ENCODE measurements around the gene RAPGEF4.

The RAPGEF4 gene

DNA sequence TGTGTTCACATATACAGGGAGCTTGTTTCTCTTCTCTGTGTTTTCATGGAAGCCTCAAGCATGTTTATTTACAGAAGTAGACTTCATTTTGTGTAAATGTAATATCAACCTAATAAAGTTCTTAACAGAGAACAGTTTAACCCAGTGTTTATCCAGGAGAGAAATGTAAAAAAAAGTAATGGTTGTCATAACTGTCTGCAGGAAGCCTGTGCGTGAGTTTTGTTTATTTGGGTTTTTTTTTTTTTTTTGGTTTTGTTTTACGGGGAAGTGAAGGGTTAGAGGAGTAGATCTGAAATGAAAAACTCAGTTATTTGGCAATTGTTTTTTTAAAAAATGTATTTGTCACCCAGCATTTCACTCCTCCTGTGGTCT lies 124.7 kb downstream of the RAPGEF4 start:
- no peaks in the 10 kb centered on the region for H3K36me3 ChIP-seq (replicated peaks in 1 of 2; ENCODE audit: control insufficient read depth in 2 of 2, insufficient read depth in 2 of 2, low read length in 2 of 2)
- no peak overlapping the region for H2AFZ ChIP-seq (ENCODE audit: low read length)
- no peaks in the 10 kb centered on the region for H3K4me1 ChIP-seq (ENCODE audit: control insufficient read depth in 2 of 2, insufficient read depth in 1 of 2, low read depth in 1 of 2, low read length in 2 of 2)
- H3K27ac ChIP-seq (replicated peaks; ENCODE audit: low read length): no peak overlapping the region
- 100% methylated on average over 1 of the region's 2 CpGs; no CpG with 5 or more reads in 1 of the 2 donors for WGBS, 2 donors (ENCODE audit: extremely low coverage in 2 of 2, insufficient read length in 2 of 2, insufficient replicate concordance in 1 of 2)
- H4K8ac ChIP-seq (ENCODE audit: low read depth, low read length): no peak overlapping the region
- no peak overlapping the region for H3K4me3 ChIP-seq (ENCODE audit: low read length in 2 of 2)
- no peak overlapping the region for H3K18ac ChIP-seq (ENCODE audit: low read length)
- H3K9me3 ChIP-seq (replicated peaks in 1 of 2; ENCODE audit: control insufficient read depth in 2 of 2, insufficient read depth in 1 of 2, low read depth in 1 of 2, low read length in 2 of 2): no peaks in the 10 kb centered on the region
- no peak for DNase-seq (ENCODE audit: low spot score)
- H2BK120ac ChIP-seq (ENCODE audit: low read depth, low read length): no peak overlapping the region
- no peak overlapping the region for H2BK12ac ChIP-seq (ENCODE audit: low read length)
- H2BK15ac ChIP-seq (ENCODE audit: low read length): no peak overlapping the region
- H2BK5ac ChIP-seq (ENCODE audit: low read length): no peak overlapping the region
- H4K91ac ChIP-seq (ENCODE audit: low read depth, low read length, poor library complexity): no peak overlapping the region
- no peak overlapping the region for H3K4me2 ChIP-seq (ENCODE audit: insufficient read depth, low read length, poor library complexity, severe bottlenecking)
- H3K9ac ChIP-seq (ENCODE audit: low read depth, low read length, poor library complexity): no peak overlapping the region
- H2AK5ac ChIP-seq (ENCODE audit: low read depth, low read length): no peak overlapping the region
- H3K14ac ChIP-seq (ENCODE audit: low read length): no peak overlapping the region
- H3K4ac ChIP-seq (ENCODE audit: low read length): no peak overlapping the region
- H3K23ac ChIP-seq (ENCODE audit: low read depth, low read length, poor library complexity): no peak overlapping the region
- H3K27me3 ChIP-seq (ENCODE audit: control insufficient read depth in 3 of 3, insufficient read depth in 3 of 3, low read depth in 1 of 3, low read length in 3 of 3): no peaks in the 10 kb centered on the region
- H3K79me1 ChIP-seq (ENCODE audit: low read depth, low read length): no peaks in the 10 kb centered on the region

DNA sequence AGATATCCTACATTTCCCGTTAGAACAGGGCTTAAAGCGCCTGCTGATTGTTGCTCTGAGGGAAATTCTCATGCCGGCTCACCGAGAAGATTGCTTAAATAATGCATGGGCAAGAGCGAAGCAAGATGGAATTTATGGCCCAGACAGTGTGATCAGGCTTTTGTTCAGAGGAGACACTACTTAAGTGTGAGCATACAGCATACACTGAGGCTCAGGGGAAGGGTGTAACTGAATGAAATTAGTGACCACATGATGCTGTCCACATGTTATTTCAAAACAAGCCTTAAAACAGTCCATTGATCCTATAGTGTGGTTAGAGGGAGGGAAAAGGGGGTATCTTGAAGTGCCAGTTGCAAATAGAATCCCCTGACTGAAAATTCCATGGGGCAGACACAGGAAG lies 125.5 kb downstream of the RAPGEF4 start:
- H3K27me3 ChIP-seq (ENCODE audit: control insufficient read depth in 3 of 3, insufficient read depth in 3 of 3, low read depth in 1 of 3, low read length in 3 of 3): no peaks in the 10 kb centered on the region
- H3K14ac ChIP-seq (ENCODE audit: low read length): no peak overlapping the region
- H3K4me2 ChIP-seq (ENCODE audit: insufficient read depth, low read length, poor library complexity, severe bottlenecking): no peak overlapping the region
- no peaks in the 10 kb centered on the region for H3K79me1 ChIP-seq (ENCODE audit: low read depth, low read length)
- no peak overlapping the region for H4K8ac ChIP-seq (ENCODE audit: low read depth, low read length)
- no peak overlapping the region for H3K9ac ChIP-seq (ENCODE audit: low read depth, low read length, poor library complexity)
- no peak overlapping the region for H3K23ac ChIP-seq (ENCODE audit: low read depth, low read length, poor library complexity)
- no peak overlapping the region for H3K18ac ChIP-seq (ENCODE audit: low read length)
- no peak overlapping the region for H3K4ac ChIP-seq (ENCODE audit: low read length)
- no peak overlapping the region for H3K27ac ChIP-seq (replicated peaks; ENCODE audit: low read length)
- no peak for DNase-seq (ENCODE audit: low spot score)
- no peak overlapping the region for H2BK5ac ChIP-seq (ENCODE audit: low read length)
- H2BK120ac ChIP-seq (ENCODE audit: low read depth, low read length): no peak overlapping the region
- H2AK5ac ChIP-seq (ENCODE audit: low read depth, low read length): no peak overlapping the region
- no peak overlapping the region for H2AFZ ChIP-seq (ENCODE audit: low read length)
- no peak overlapping the region for H2BK12ac ChIP-seq (ENCODE audit: low read length)
- no CpG with 5 or more reads among the region's 5 CpGs for WGBS, 2 donors (ENCODE audit: extremely low coverage in 2 of 2, insufficient read length in 2 of 2, insufficient replicate concordance in 1 of 2)
- no peak overlapping the region for H2BK15ac ChIP-seq (ENCODE audit: low read length)
- no peak overlapping the region for H4K91ac ChIP-seq (ENCODE audit: low read depth, low read length, poor library complexity)
- H3K36me3 ChIP-seq (replicated peaks in 1 of 2; ENCODE audit: control insufficient read depth in 2 of 2, insufficient read depth in 2 of 2, low read length in 2 of 2): no peaks in the 10 kb centered on the region
- H3K9me3 ChIP-seq (replicated peaks in 1 of 2; ENCODE audit: control insufficient read depth in 2 of 2, insufficient read depth in 1 of 2, low read depth in 1 of 2, low read length in 2 of 2): no peaks in the 10 kb centered on the region
- no peak overlapping the region for H3K4me3 ChIP-seq (ENCODE audit: low read length in 2 of 2)
- H3K4me1 ChIP-seq (ENCODE audit: control insufficient read depth in 2 of 2, insufficient read depth in 1 of 2, low read depth in 1 of 2, low read length in 2 of 2): no peaks in the 10 kb centered on the region

DNA sequence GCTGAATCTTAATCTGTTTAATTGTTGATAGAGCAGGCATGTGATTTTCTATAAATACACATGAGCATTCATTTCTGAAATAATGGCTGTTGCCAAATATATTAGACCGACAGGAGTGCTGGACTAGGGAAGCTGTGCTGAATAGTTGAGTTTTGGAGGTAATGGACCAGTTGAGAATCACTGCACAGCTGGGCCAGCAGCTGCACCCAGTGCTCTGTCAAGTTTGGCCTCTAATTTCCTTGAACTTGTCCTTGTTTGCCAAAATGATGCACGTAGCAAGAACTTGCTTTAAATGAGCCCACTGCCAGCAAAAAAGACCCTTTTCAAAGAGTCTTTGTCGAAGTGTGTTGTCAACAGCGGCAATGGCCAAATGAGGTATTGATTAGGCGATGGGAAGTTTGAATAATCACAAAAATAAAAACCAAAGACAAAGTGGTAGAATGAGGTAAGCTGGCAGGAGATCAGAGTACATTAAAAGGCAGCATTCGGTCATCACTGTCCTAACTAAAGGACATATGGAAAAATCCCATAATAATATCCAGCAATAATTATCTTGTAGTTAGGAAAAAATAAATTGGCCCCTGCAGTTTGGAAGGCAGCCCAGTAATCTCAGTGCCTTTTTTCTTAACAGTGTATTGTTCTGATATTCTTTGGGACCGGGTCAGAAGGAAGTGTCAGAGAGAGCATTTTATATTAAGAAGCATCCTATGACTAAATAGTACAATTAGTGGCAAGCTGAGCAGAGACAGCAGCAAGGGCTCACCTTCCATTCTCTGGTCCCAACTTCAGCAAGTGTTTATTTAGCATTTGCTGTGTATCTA lies 126.2 kb downstream of the RAPGEF4 start:
- H3K4me3 ChIP-seq (ENCODE audit: low read length in 2 of 2): no peak overlapping the region
- no peaks in the 10 kb centered on the region for H3K9me3 ChIP-seq (replicated peaks in 1 of 2; ENCODE audit: control insufficient read depth in 2 of 2, insufficient read depth in 1 of 2, low read depth in 1 of 2, low read length in 2 of 2)
- H3K4me1 ChIP-seq (ENCODE audit: control insufficient read depth in 2 of 2, insufficient read depth in 1 of 2, low read depth in 1 of 2, low read length in 2 of 2): no peaks in the 10 kb centered on the region
- no peak overlapping the region for H3K18ac ChIP-seq (ENCODE audit: low read length)
- H3K79me1 ChIP-seq (ENCODE audit: low read depth, low read length): no peaks in the 10 kb centered on the region
- H2AK5ac ChIP-seq (ENCODE audit: low read depth, low read length): no peak overlapping the region
- H2BK5ac ChIP-seq (ENCODE audit: low read length): no peak overlapping the region
- H3K9ac ChIP-seq (ENCODE audit: low read depth, low read length, poor library complexity): no peak overlapping the region
- H3K14ac ChIP-seq (ENCODE audit: low read length): no peak overlapping the region
- no peak overlapping the region for H3K4me2 ChIP-seq (ENCODE audit: insufficient read depth, low read length, poor library complexity, severe bottlenecking)
- H3K36me3 ChIP-seq (replicated peaks in 1 of 2; ENCODE audit: control insufficient read depth in 2 of 2, insufficient read depth in 2 of 2, low read length in 2 of 2): no peaks in the 10 kb centered on the region
- H4K8ac ChIP-seq (ENCODE audit: low read depth, low read length): no peak overlapping the region
- H4K91ac ChIP-seq (ENCODE audit: low read depth, low read length, poor library complexity): no peak overlapping the region
- H3K23ac ChIP-seq (ENCODE audit: low read depth, low read length, poor library complexity): no peak overlapping the region
- DNase-seq (ENCODE audit: low spot score): no peak
- no peak overlapping the region for H2BK15ac ChIP-seq (ENCODE audit: low read length)
- H3K27ac ChIP-seq (replicated peaks; ENCODE audit: low read length): no peak overlapping the region
- H2BK120ac ChIP-seq (ENCODE audit: low read depth, low read length): no peak overlapping the region
- no peaks in the 10 kb centered on the region for H3K27me3 ChIP-seq (ENCODE audit: control insufficient read depth in 3 of 3, insufficient read depth in 3 of 3, low read depth in 1 of 3, low read length in 3 of 3)
- WGBS, 2 donors (ENCODE audit: extremely low coverage in 2 of 2, insufficient read length in 2 of 2, insufficient replicate concordance in 1 of 2): no CpG with 5 or more reads among the region's 7 CpGs
- no peak overlapping the region for H2BK12ac ChIP-seq (ENCODE audit: low read length)
- no peak overlapping the region for H2AFZ ChIP-seq (ENCODE audit: low read length)
- H3K4ac ChIP-seq (ENCODE audit: low read length): no peak overlapping the region

DNA sequence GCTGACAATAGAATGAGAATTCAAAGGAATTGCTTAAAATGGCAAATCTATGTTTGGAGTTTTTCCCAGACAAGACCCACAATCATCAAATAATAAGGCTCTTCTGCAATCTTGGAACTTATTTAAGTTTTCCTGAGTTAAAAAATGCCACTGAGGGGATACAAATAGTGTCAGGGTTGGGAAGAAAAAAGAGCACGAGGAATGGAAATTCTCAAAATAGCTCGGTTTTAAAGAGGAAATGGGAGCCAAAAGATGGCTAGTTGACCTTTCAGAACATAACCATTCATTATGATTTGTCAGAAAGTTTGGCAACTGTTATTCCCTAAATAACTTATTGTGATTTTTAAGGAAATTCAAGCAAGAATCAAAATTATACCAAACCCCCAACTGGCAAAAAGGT lies 127.7 kb downstream of the RAPGEF4 start:
- Histone ChIP-seq H3K27ac (replicated peaks; ENCODE audit: low read length) (no peak overlapping the region), H4K91ac (ENCODE audit: low read depth, low read length, poor library complexity) (no peak overlapping the region), H2BK12ac (ENCODE audit: low read length) (no peak overlapping the region), H3K23ac (ENCODE audit: low read depth, low read length, poor library complexity) (no peak overlapping the region), H2AK5ac (ENCODE audit: low read depth, low read length) (no peak overlapping the region), H3K79me1 (ENCODE audit: low read depth, low read length) (no peaks in the 10 kb centered on the region), H4K8ac (ENCODE audit: low read depth, low read length) (no peak overlapping the region), H3K4me2 (ENCODE audit: insufficient read depth, low read length, poor library complexity, severe bottlenecking) (no peak overlapping the region), H3K4me1 (ENCODE audit: control insufficient read depth in 2 of 2, insufficient read depth in 1 of 2, low read depth in 1 of 2, low read length in 2 of 2) (no peaks in the 10 kb centered on the region), H3K36me3 (replicated peaks in 1 of 2; ENCODE audit: control insufficient read depth in 2 of 2, insufficient read depth in 2 of 2, low read length in 2 of 2) (no peaks in the 10 kb centered on the region), H3K18ac (ENCODE audit: low read length) (no peak overlapping the region), H3K9me3 (replicated peaks in 1 of 2; ENCODE audit: control insufficient read depth in 2 of 2, insufficient read depth in 1 of 2, low read depth in 1 of 2, low read length in 2 of 2) (no peaks in the 10 kb centered on the region), H3K14ac (ENCODE audit: low read length) (no peak overlapping the region), H3K4ac (ENCODE audit: low read length) (no peak overlapping the region), H2BK15ac (ENCODE audit: low read length) (no peak overlapping the region), H3K27me3 (ENCODE audit: control insufficient read depth in 3 of 3, insufficient read depth in 3 of 3, low read depth in 1 of 3, low read length in 3 of 3) (no peaks in the 10 kb centered on the region), H3K4me3 (ENCODE audit: low read length in 2 of 2) (no peak overlapping the region), H3K9ac (ENCODE audit: low read depth, low read length, poor library complexity) (no peak overlapping the region), H2BK120ac (ENCODE audit: low read depth, low read length) (no peak overlapping the region), H2AFZ (ENCODE audit: low read length) (no peak overlapping the region), H2BK5ac (ENCODE audit: low read length) (no peak overlapping the region)
- no peak for DNase-seq (ENCODE audit: low spot score)
- WGBS, 2 donors (ENCODE audit: extremely low coverage in 2 of 2, insufficient read length in 2 of 2, insufficient replicate concordance in 1 of 2): no CpG with 5 or more reads among the region's 2 CpGs
